Measurements from ENCODE around the gene PHYKPL.
A peak's percentile ranks its signal among the peaks of the same experiment; 100 is the strongest.

PHYKPL gene

DNA sequence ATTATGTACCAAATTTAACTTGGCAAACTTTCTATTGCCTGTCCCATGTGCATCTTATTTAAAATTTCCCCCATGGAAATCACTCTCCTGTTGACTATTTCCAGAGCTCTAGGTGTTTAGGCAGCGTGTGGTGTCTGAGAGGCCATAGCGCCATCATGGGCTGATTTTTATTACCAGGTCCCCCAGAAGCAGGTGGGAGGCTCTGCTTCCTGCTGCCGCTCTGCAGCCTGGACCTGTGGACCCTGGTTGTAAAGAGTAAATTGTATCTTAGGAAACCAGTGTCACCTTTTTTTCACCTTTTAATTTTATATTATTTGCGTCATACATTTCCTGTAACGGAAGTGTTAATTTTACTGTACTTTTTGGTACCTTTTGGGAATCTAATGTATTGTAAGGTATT, 21.9 kb downstream of the PHYKPL start:
- DNase-seq (ENCODE audit: low read depth), result no peak
- H3K4me3 ChIP-seq (ENCODE audit: low read depth, low read length), result no peak overlapping the region
- TF ChIP-seq, protein P1, sequence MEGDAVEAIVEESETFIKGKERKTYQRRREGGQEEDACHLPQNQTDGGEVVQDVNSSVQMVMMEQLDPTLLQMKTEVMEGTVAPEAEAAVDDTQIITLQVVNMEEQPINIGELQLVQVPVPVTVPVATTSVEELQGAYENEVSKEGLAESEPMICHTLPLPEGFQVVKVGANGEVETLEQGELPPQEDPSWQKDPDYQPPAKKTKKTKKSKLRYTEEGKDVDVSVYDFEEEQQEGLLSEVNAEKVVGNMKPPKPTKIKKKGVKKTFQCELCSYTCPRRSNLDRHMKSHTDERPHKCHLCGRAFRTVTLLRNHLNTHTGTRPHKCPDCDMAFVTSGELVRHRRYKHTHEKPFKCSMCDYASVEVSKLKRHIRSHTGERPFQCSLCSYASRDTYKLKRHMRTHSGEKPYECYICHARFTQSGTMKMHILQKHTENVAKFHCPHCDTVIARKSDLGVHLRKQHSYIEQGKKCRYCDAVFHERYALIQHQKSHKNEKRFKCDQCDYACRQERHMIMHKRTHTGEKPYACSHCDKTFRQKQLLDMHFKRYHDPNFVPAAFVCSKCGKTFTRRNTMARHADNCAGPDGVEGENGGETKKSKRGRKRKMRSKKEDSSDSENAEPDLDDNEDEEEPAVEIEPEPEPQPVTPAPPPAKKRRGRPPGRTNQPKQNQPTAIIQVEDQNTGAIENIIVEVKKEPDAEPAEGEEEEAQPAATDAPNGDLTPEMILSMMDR (IDR thresholded peaks at IDR 0.05; ENCODE audit: control insufficient read depth, extremely low read depth, insufficient read depth), result no peak

GRCh38 chr5:178210073-178210535, 22.5 kb downstream of the PHYKPL start:
- TF ChIP-seq, protein P1 (IDR thresholded peaks at IDR 0.05; ENCODE audit: control insufficient read depth, extremely low read depth, insufficient read depth), result no peak
- H3K4me3 ChIP-seq (ENCODE audit: low read depth, low read length), result no peak overlapping the region
- DNase-seq (ENCODE audit: low read depth), result no peak

DNA sequence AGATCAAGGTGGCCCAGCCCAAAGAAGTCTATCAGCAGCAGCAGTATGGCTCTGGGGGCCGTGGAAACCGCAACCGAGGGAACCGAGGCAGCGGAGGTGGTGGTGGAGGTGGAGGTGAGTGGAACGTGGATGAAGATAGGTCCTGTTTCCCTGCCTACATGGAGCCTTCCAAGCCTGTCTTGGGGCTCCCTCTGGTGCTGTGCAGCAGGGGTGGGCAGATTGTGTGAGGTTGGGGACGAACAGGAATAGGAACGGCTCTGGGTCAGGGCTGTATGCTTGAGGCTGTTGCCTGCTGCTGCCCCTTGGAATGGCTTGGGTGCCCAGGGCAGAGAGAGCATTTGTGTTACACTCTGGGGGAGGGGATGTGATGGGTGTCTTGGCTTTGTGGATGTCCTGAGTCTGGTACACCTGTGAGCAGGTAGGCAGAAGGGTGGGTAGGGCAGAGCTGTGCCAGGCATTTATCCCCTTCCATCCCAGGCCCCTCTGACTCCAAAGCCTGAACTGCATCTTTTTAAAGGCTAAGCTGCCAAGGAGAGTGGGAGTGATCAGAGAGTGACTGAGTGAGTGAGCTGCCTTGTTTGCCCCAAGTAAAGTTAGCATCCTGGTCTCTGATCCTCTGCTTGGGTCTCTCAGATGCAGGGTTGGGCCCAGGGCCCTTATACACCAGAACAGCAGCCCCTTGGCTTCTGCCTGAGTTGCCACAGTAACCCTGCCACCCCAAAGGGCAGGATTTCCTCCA, 23.1 kb downstream of the PHYKPL start:
- no peak overlapping the region for H3K4me3 ChIP-seq (ENCODE audit: low read depth, low read length)
- DNase-seq (ENCODE audit: low read depth), result no peak
- TF ChIP-seq, protein P1 (IDR thresholded peaks at IDR 0.05; ENCODE audit: control insufficient read depth, extremely low read depth, insufficient read depth), result no peak

GRCh38 chr5:178208540-178209227, 23.9 kb downstream of the PHYKPL start:
- no peak overlapping the region for H3K4me3 ChIP-seq (ENCODE audit: low read depth, low read length)
- TF ChIP-seq, protein P1 (IDR thresholded peaks at IDR 0.05; ENCODE audit: control insufficient read depth, extremely low read depth, insufficient read depth), result peak; percentile 5; the same call in 1 of the 2 replicates

GRCh38 chr5:178207917-178208280, 24.7 kb downstream of the PHYKPL start:
- no peak overlapping the region for H3K4me3 ChIP-seq (ENCODE audit: low read depth, low read length)
- DNase-seq (ENCODE audit: low read depth), result no peak
- TF ChIP-seq, protein P1 (IDR thresholded peaks at IDR 0.05; ENCODE audit: control insufficient read depth, extremely low read depth, insufficient read depth), result no peak

More at GRCh38 chr5:178208540-178209227, 23.9 kb downstream of the PHYKPL start:
- DNase-seq (ENCODE audit: low read depth), result no peak

- peak; percentile 97 for DNase-seq (ENCODE audit: low read depth)
- TF ChIP-seq, protein P1 (IDR thresholded peaks at IDR 0.05; ENCODE audit: control insufficient read depth, extremely low read depth, insufficient read depth), result no peak
- H3K4me3 ChIP-seq (ENCODE audit: low read depth, low read length), result peak overlapping the region; percentile 80; the same call in 1 of the 2 replicates
These were observed 25.3 kb downstream of the PHYKPL start for GRCh38 chr5:178207183-178207916.
